ENCODE data around the gene SLC39A13. TPM values are rescaled to one million over a fixed set of nuclear protein-coding genes. Genes with fewer than 3 reads are reported as not detected.

The SLC39A13 gene
- total and polyA plus RNA-seq, 2 of the 13 experiments (the other 11 are each of a cell fraction or from before 2014, with no cell fraction given), result 15.3 to 30.5 TPM

DNA sequence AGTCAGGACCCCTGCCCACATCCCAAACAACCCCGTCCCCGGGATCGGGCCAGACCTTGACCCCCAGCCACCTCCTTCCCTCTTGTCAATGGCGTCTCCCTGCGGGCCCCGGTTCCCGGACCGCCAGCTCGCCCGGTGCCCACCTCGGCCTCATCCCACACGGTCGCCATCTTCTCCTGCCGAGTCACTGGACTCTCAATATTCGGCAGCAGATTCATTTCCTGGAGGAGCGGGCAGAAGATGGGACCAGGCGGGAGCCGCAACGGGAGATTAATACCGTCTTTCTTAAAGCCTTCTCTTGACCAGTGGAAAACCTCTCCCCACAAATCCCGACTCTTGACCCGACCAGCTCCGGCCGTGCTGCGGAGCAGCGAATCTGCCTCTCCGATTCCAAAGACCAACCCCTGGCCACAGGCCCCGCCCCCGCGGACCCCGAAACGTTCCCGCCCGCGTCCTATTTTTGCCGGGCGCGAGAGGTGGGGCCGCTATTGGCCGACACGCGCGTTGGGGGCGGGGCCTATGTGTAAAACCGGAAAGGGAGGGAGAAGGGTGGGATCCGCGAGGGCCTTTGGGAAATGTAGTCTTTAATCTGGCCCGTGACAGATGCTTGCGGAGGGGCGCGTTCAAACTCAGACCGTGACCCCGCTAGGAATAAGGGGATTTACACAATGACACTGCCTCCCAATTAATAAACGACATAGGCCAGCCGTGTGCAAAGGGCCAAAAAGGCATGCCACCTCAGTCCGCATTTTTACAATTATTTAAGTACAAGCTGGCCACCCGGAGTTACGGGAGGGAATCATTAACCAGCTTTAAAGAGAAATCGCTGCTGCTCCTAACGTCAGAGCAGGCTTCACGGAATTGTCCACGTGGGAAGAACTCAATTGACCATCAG lies 17.9 kb downstream of the SLC39A13 start, which contains the start of gene PSMC3 (continued):
- TF ChIP-seq, protein P1, sequence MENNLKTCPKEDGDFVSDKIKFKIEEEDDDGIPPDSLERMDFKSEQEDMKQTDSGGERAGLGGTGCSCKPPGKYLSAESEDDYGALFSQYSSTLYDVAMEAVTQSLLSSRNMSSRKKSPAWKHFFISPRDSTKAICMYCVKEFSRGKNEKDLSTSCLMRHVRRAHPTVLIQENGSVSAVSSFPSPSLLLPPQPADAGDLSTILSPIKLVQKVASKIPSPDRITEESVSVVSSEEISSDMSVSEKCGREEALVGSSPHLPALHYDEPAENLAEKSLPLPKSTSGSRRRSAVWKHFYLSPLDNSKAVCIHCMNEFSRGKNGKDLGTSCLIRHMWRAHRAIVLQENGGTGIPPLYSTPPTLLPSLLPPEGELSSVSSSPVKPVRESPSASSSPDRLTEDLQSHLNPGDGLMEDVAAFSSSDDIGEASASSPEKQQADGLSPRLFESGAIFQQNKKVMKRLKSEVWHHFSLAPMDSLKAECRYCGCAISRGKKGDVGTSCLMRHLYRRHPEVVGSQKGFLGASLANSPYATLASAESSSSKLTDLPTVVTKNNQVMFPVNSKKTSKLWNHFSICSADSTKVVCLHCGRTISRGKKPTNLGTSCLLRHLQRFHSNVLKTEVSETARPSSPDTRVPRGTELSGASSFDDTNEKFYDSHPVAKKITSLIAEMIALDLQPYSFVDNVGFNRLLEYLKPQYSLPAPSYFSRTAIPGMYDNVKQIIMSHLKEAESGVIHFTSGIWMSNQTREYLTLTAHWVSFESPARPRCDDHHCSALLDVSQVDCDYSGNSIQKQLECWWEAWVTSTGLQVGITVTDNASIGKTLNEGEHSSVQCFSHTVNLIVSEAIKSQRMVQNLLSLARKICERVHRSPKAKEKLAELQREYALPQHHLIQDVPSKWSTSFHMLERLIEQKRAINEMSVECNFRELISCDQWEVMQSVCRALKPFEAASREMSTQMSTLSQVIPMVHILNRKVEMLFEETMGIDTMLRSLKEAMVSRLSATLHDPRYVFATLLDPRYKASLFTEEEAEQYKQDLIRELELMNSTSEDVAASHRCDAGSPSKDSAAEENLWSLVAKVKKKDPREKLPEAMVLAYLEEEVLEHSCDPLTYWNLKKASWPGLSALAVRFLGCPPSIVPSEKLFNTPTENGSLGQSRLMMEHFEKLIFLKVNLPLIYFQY (CRISPR knock-in tag; IDR thresholded peaks at IDR 0.05; ENCODE audit: borderline replicate concordance), result no peak
- TF ChIP-seq, protein P2, sequence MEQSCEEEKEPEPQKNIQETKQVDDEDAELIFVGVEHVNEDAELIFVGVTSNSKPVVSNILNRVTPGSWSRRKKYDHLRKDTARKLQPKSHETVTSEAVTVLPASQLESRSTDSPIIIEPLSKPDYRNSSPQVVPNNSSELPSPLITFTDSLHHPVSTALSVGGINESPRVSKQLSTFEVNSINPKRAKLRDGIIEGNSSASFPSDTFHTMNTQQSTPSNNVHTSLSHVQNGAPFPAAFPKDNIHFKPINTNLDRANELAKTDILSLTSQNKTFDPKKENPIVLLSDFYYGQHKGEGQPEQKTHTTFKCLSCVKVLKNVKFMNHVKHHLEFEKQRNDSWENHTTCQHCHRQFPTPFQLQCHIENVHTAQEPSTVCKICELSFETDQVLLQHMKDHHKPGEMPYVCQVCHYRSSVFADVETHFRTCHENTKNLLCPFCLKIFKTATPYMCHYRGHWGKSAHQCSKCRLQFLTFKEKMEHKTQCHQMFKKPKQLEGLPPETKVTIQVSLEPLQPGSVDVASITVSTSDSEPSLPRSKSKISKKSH (CRISPR knock-in tag; IDR thresholded peaks at IDR 0.05; ENCODE audit: borderline replicate concordance), result no peak
- TF ChIP-seq, protein P3, sequence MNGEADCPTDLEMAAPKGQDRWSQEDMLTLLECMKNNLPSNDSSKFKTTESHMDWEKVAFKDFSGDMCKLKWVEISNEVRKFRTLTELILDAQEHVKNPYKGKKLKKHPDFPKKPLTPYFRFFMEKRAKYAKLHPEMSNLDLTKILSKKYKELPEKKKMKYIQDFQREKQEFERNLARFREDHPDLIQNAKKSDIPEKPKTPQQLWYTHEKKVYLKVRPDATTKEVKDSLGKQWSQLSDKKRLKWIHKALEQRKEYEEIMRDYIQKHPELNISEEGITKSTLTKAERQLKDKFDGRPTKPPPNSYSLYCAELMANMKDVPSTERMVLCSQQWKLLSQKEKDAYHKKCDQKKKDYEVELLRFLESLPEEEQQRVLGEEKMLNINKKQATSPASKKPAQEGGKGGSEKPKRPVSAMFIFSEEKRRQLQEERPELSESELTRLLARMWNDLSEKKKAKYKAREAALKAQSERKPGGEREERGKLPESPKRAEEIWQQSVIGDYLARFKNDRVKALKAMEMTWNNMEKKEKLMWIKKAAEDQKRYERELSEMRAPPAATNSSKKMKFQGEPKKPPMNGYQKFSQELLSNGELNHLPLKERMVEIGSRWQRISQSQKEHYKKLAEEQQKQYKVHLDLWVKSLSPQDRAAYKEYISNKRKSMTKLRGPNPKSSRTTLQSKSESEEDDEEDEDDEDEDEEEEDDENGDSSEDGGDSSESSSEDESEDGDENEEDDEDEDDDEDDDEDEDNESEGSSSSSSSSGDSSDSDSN (CRISPR knock-in tag; IDR thresholded peaks at IDR 0.05), result peak; percentile 23; the same call in 1 of the 2 replicates
- TF ChIP-seq ZNF331 (CRISPR knock-in tag; IDR thresholded peaks at IDR 0.05) (no peak), ZNF775 (CRISPR knock-in tag; IDR thresholded peaks at IDR 0.05; ENCODE audit: borderline replicate concordance) (no peak), ZNF431 (CRISPR knock-in tag; IDR thresholded peaks at IDR 0.05; ENCODE audit: borderline replicate concordance, low read depth) (no peak), MTF2 (CRISPR knock-in tag; IDR thresholded peaks at IDR 0.05; ENCODE audit: borderline replicate concordance) (no peak), GABPB1 (CRISPR knock-in tag; IDR thresholded peaks at IDR 0.05) (peak; percentile 98), MTA1 (CRISPR knock-in tag; IDR thresholded peaks at IDR 0.05; ENCODE audit: borderline replicate concordance) (no peak), TBX2 (CRISPR knock-in tag; IDR thresholded peaks at IDR 0.05; ENCODE audit: borderline replicate concordance) (peak; percentile 16; the same call in 1 of the 2 replicates), ZNF282 (IDR thresholded peaks at IDR 0.05; ENCODE audit: partially characterized antibody) (no peak), BCL6 (CRISPR knock-in tag; IDR thresholded peaks at IDR 0.05) (no peak; the same call in 1 of the 2 replicates), ZNF3 (CRISPR knock-in tag; IDR thresholded peaks at IDR 0.05) (no peak), TP53 (CRISPR knock-in tag; conservative IDR thresholded peaks at IDR 0.05) (peak; percentile 66; the same call in 1 of the 2 replicates), NCOA5 (CRISPR knock-in tag; IDR thresholded peaks at IDR 0.05) (no peak), PHF8 (CRISPR knock-in tag; IDR thresholded peaks at IDR 0.05) (peak; percentile 84), TEAD3 (CRISPR knock-in tag; optimal IDR thresholded peaks at IDR 0.05; ENCODE audit: borderline replicate concordance) (peak; percentile 6), NPAS2 (CRISPR knock-in tag; IDR thresholded peaks at IDR 0.05; ENCODE audit: borderline replicate concordance) (no peak)
- TF ChIP-seq, protein P4, sequence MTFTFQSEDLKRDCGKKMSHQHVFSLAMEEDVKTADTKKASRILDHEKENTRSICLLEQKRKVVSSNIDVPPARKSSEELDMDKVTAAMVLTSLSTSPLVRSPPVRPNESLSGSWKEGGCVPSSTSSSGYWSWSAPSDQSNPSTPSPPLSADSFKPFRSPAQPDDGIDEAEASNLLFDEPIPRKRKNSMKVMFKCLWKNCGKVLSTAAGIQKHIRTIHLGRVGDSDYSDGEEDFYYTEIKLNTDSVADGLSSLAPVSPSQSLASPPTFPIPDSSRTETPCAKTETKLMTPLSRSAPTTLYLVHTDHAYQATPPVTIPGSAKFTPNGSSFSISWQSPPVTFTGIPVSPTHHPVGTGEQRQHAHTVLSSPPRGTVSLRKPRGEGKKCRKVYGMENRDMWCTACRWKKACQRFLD (CRISPR knock-in tag; IDR thresholded peaks at IDR 0.05; ENCODE audit: borderline replicate concordance), result no peak
- TF ChIP-seq, protein P5, sequence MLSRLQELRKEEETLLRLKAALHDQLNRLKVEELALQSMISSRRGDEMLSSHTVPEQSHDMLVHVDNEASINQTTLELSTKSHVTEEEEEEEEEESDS (CRISPR knock-in tag; IDR thresholded peaks at IDR 0.05; ENCODE audit: borderline replicate concordance), result no peak
